Hypothalamus (tissue), 51 donors: Measurements from ENCODE around the gene CORO2B.
A peak's percentile ranks its signal among the peaks of the same experiment; 100 is the strongest.

ENCODE experiments used
- DNase-seq, 51 donors: peaks; one replicate each; lab custom pipeline; 2025; lab: John Stamatoyannopoulos, UW

Gene CORO2B

GRCh38 chr15:68553994-68554720, 24.6 kb upstream of the CORO2B start:
- DNase-seq: peak in 38 of 51 donors; percentile 9 to 76 (median 40)

GRCh38 chr15:68554721-68555678, 23.8 kb upstream of the CORO2B start:
- DNase-seq: no peak

GRCh38 chr15:68555679-68556037, 23.1 kb upstream of the CORO2B start:
- DNase-seq: no peak

- DNase-seq: no peak
These were observed 22.4 kb upstream of the CORO2B start for GRCh38 chr15:68556139-68556990.

GRCh38 chr15:68557469-68558317, 21.1 kb upstream of the CORO2B start:
- DNase-seq: no peak

- no peak for DNase-seq
These were observed 20.2 kb upstream of the CORO2B start for GRCh38 chr15:68558318-68559305.

- peak in 50 of 51 donors; percentile 14 to 88 (median 68) for DNase-seq
These were observed 19.2 kb upstream of the CORO2B start for GRCh38 chr15:68559345-68560310.

- DNase-seq: no peak
These were observed 18.2 kb upstream of the CORO2B start for GRCh38 chr15:68560501-68561113.

- DNase-seq: no peak
These were observed 17.5 kb upstream of the CORO2B start for GRCh38 chr15:68561171-68561900.

GRCh38 chr15:68561901-68562300, 16.9 kb upstream of the CORO2B start:
- DNase-seq: no peak

GRCh38 chr15:68564173-68564572, 14.6 kb upstream of the CORO2B start:
- no peak for DNase-seq

- DNase-seq: no peak
These were observed 13.6 kb upstream of the CORO2B start for GRCh38 chr15:68565234-68565633.

- DNase-seq: no peak
These were observed 13.1 kb upstream of the CORO2B start for GRCh38 chr15:68565726-68566125.

- no peak for DNase-seq
These were observed 12.3 kb upstream of the CORO2B start for GRCh38 chr15:68566377-68566954.

GRCh38 chr15:68567345-68567744, 11.4 kb upstream of the CORO2B start:
- no peak for DNase-seq

GRCh38 chr15:68570974-68571373, 7.8 kb upstream of the CORO2B start:
- DNase-seq: no peak
